ENCODE measurements around the gene CDK2.
A peak's percentile ranks its signal among the peaks of the same experiment; 100 is the strongest.
"Not testable (repeated sequence)": the region's sequence is repeated elsewhere in the genome, so short reads cannot be mapped to it uniquely, and the experiment has no call there.

CDK2 gene

GRCh38 chr12:55997535-55997859 is 30.9 kb downstream of the CDK2 start:
- H3K4me1 ChIP-seq (ENCODE audit: insufficient read depth, poor library complexity, severe bottlenecking), result no peaks in the 10 kb centered on the region
- peaks cover 17% of the 10 kb centered on the region for H3K36me3 ChIP-seq (ENCODE audit: low read depth)
- DNase-seq (ENCODE audit: low spot score), result no peak
- no peak for TF ChIP-seq CTCF (IDR thresholded peaks at IDR 0.05; ENCODE audit: poor library complexity, severe bottlenecking)
- H3K27ac ChIP-seq (ENCODE audit: poor library complexity, severe bottlenecking), result peak overlapping the region; percentile 37
- no peaks in the 10 kb centered on the region for H3K27me3 ChIP-seq (ENCODE audit: insufficient read depth, poor library complexity, severe bottlenecking)
- H3K4me3 ChIP-seq (ENCODE audit: severe bottlenecking), result peak overlapping the region; percentile 45
- no peaks in the 10 kb centered on the region for H3K9me3 ChIP-seq (ENCODE audit: severe bottlenecking)
- ATAC-seq (ENCODE audit: low read depth), result peak; percentile 44

GRCh38 chr12:55999522-55999921 is 32.9 kb downstream of the CDK2 start:
- H3K27ac ChIP-seq (ENCODE audit: poor library complexity, severe bottlenecking); ATAC-seq (ENCODE audit: low read depth); DNase-seq (ENCODE audit: low spot score); H3K4me3 ChIP-seq (ENCODE audit: severe bottlenecking); H3K9me3 ChIP-seq (ENCODE audit: severe bottlenecking); H3K27me3 ChIP-seq (ENCODE audit: insufficient read depth, poor library complexity, severe bottlenecking); H3K4me1 ChIP-seq (ENCODE audit: insufficient read depth, poor library complexity, severe bottlenecking); H3K36me3 ChIP-seq (ENCODE audit: low read depth): not testable (repeated sequence)

- not testable (repeated sequence) for H3K27ac ChIP-seq (ENCODE audit: poor library complexity, severe bottlenecking); H3K4me1 ChIP-seq (ENCODE audit: insufficient read depth, poor library complexity, severe bottlenecking); H3K36me3 ChIP-seq (ENCODE audit: low read depth); H3K9me3 ChIP-seq (ENCODE audit: severe bottlenecking); H3K27me3 ChIP-seq (ENCODE audit: insufficient read depth, poor library complexity, severe bottlenecking); H3K4me3 ChIP-seq (ENCODE audit: severe bottlenecking); DNase-seq (ENCODE audit: low spot score); ATAC-seq (ENCODE audit: low read depth)
Observed at GRCh38 chr12:55999999-56000540, 33.4 kb downstream of the CDK2 start.

GRCh38 chr12:56001487-56002100 is 35.0 kb downstream of the CDK2 start:
- no peak for DNase-seq (ENCODE audit: low spot score)
- no peaks in the 10 kb centered on the region for H3K9me3 ChIP-seq (ENCODE audit: severe bottlenecking)
- H3K4me3 ChIP-seq (ENCODE audit: severe bottlenecking), result no peak overlapping the region
- H3K27me3 ChIP-seq (ENCODE audit: insufficient read depth, poor library complexity, severe bottlenecking), result no peaks in the 10 kb centered on the region
- no peaks in the 10 kb centered on the region for H3K4me1 ChIP-seq (ENCODE audit: insufficient read depth, poor library complexity, severe bottlenecking)
- TF ChIP-seq CTCF (IDR thresholded peaks at IDR 0.05; ENCODE audit: poor library complexity, severe bottlenecking), result no peak
- H3K36me3 ChIP-seq (ENCODE audit: low read depth), result no peaks in the 10 kb centered on the region; the same call in 1 of the 2 replicates
- no peak for ATAC-seq (ENCODE audit: low read depth)
- H3K27ac ChIP-seq (ENCODE audit: poor library complexity, severe bottlenecking), result no peak overlapping the region

- not testable (repeated sequence) for H3K36me3 ChIP-seq (ENCODE audit: low read depth); H3K4me1 ChIP-seq (ENCODE audit: insufficient read depth, poor library complexity, severe bottlenecking); H3K4me3 ChIP-seq (ENCODE audit: severe bottlenecking); DNase-seq (ENCODE audit: low spot score); H3K9me3 ChIP-seq (ENCODE audit: severe bottlenecking); ATAC-seq (ENCODE audit: low read depth); H3K27ac ChIP-seq (ENCODE audit: poor library complexity, severe bottlenecking); H3K27me3 ChIP-seq (ENCODE audit: insufficient read depth, poor library complexity, severe bottlenecking)
Observed at GRCh38 chr12:56003376-56003775, 36.7 kb downstream of the CDK2 start.

GRCh38 chr12:56004211-56004610 is 37.6 kb downstream of the CDK2 start:
- H3K4me1 ChIP-seq (ENCODE audit: insufficient read depth, poor library complexity, severe bottlenecking), result no peaks in the 10 kb centered on the region
- H3K36me3 ChIP-seq (ENCODE audit: low read depth), result no peaks in the 10 kb centered on the region; the same call in 1 of the 2 replicates
- no peak for TF ChIP-seq CTCF (IDR thresholded peaks at IDR 0.05; ENCODE audit: poor library complexity, severe bottlenecking)
- ATAC-seq (ENCODE audit: low read depth) (no peak), DNase-seq (ENCODE audit: low spot score) (no peak)
- H3K27ac ChIP-seq (ENCODE audit: poor library complexity, severe bottlenecking), result no peak overlapping the region
- H3K9me3 ChIP-seq (ENCODE audit: severe bottlenecking), result no peaks in the 10 kb centered on the region
- no peaks in the 10 kb centered on the region for H3K27me3 ChIP-seq (ENCODE audit: insufficient read depth, poor library complexity, severe bottlenecking)
- no peak overlapping the region for H3K4me3 ChIP-seq (ENCODE audit: severe bottlenecking)

Data from RWPE2 (cell line).